Bronchial epithelial cell (primary cell): ENCODE results near the gene ARF4. TPM values are rescaled to one million over a fixed set of nuclear protein-coding genes. Genes with fewer than 3 reads are reported as not detected.

Experiments used
- DNase-seq: peaks from one replicate; pipeline ENCODE4 v3.0.0-alpha.2; 2010; ENCODE audit warnings: low read depth
- FAIRE-seq: peaks from 2 replicates; lab custom pipeline; 2011; peaks lifted over from hg19 to GRCh38; lab: Jason Lieb, UNC
- H3K27me3 ChIP-seq: 2 replicates; pipeline ENCODE4 v1.5.1; 2011; ENCODE audit warnings: low read length; ENCODE audit not compliant: control insufficient read depth, insufficient read depth
- H3K36me3 ChIP-seq: 2 replicates; pipeline ENCODE4 v1.5.1; 2011; ENCODE audit warnings: low read length; ENCODE audit not compliant: control insufficient read depth, insufficient read depth
- H3K4me3 ChIP-seq: 2 replicates; pipeline ENCODE4 v1.5.1; 2011; ENCODE audit warnings: mild to moderate bottlenecking, low read depth, low read length, control low read depth
- CTCF ChIP-seq: IDR thresholded peaks from 2 replicates; pipeline ENCODE4 v1.5.1; 2011; ENCODE audit warnings: mild to moderate bottlenecking, moderate library complexity, low read length, control low read depth, inconsistent platforms; ENCODE audit not compliant: insufficient read depth, severe bottlenecking
- total RNA-seq: library from RNA; depleted of rRNA; stranded (reverse); fragments of >200 nt; gene quantifications from 2 replicates; pipeline ENCODE4 v1.2.1, GENCODE V29; 2014

The ARF4 gene
- total RNA-seq, 1 donor from 2014 or later, result 91.4 TPM

- H3K36me3 ChIP-seq, result no peaks in the 10 kb centered on the region
- FAIRE-seq (no peak), DNase-seq (no peak)
- H3K27me3 ChIP-seq, result no peaks in the 10 kb centered on the region
- no peak overlapping the region for H3K4me3 ChIP-seq
- no peak for TF ChIP-seq CTCF
These were observed 50.5 kb downstream of the ARF4 start for GRCh38 chr3:57546616-57547015.

GRCh38 chr3:57545636-57546268 lies 51.4 kb downstream of the ARF4 start:
- Histone ChIP-seq H3K4me3 (no peak overlapping the region), H3K27me3 (no peaks in the 10 kb centered on the region), H3K36me3 (no peaks in the 10 kb centered on the region)
- DNase-seq (no peak), FAIRE-seq (no peak)
- no peak for TF ChIP-seq CTCF

GRCh38 chr3:57544181-57545125 lies 52.7 kb downstream of the ARF4 start, which contains the start of gene DNAH12:
DNAH12 (minus strand) TSS chr3:57544344; CDS start chr3:57542870, 1,474 bp downstream.
- peak; percentile 43 for FAIRE-seq
- no peaks in the 10 kb centered on the region for H3K36me3 ChIP-seq
- peak within 1 kb of the TSS; percentile 0 for H3K4me3 ChIP-seq
- H3K27me3 ChIP-seq, result no peaks in the 10 kb centered on the region
- TF ChIP-seq CTCF, result no peak
- DNase-seq, result no peak

- no peak for DNase-seq
- no peak for TF ChIP-seq CTCF
- no peak for FAIRE-seq
- Histone ChIP-seq H3K27me3 (no peaks in the 10 kb centered on the region), H3K36me3 (no peaks in the 10 kb centered on the region), H3K4me3 (no peak overlapping the region)
These were observed 58.7 kb downstream of the ARF4 start for GRCh38 chr3:57538465-57538864.

- H3K4me3 ChIP-seq, result no peak overlapping the region
- FAIRE-seq, result no peak
- no peak for TF ChIP-seq CTCF
- H3K27me3 ChIP-seq, result no peaks in the 10 kb centered on the region
- DNase-seq, result no peak
- H3K36me3 ChIP-seq, result no peaks in the 10 kb centered on the region
These were observed 67.0 kb downstream of the ARF4 start for GRCh38 chr3:57530071-57530608.

Other genes with a start within 250 kb of the ARF4 start
- gene DNAH12, start 53.0 kb downstream of the ARF4 start, total RNA-seq, result under 0.01 and 0.13 TPM in 2 replicates
- gene PDE12, start 41.1 kb downstream of the ARF4 start, total RNA-seq, result 12.6 and 14.7 TPM in 2 replicates
- gene DENND6A, start 95.7 kb upstream of the ARF4 start, total RNA-seq, result 21.8 and 26.1 TPM in 2 replicates
- gene SLMAP, start 159.0 kb upstream of the ARF4 start, total RNA-seq, result 50.3 and 67.5 TPM in 2 replicates